Loucy (cell line): Measurements from ENCODE around the gene MAP2K3.

ENCODE experiments used
- CTCF ChIP-seq: fragments of 200-600 bp; sonication (generic); conservative IDR thresholded peaks from 2 replicates; pipeline ENCODE4 v1.5.1; 2014; ENCODE audit warnings: mild to moderate bottlenecking, antibody characterized with exemption, low read length
- EZH2phosphoT487 ChIP-seq: fragments of 200-600 bp; IDR thresholded peaks from 2 replicates; pipeline ENCODE4 v1.6.1; 2018; ENCODE audit warnings: antibody characterized with exemption, mild to moderate bottlenecking, moderate library complexity, borderline replicate concordance

GRCh38 chr17:21275579-21276263 lies 8.8 kb upstream of the MAP2K3 start:
- no peak for TF ChIP-seq CTCF
- no peak for TF ChIP-seq EZH2phosphoT487
